Hematopoietic multipotent progenitor cell treated with erythropoietin and hydrocortisone succinate and interleukin-3 and kit ligand, for 17 days (in vitro differentiated cells): ENCODE results near the gene DNAH17.
"Not testable (repeated sequence)": the region's sequence is repeated elsewhere in the genome, so short reads cannot be mapped to it uniquely, and the experiment has no call there.

Experiments used
- DNase-seq: peaks from one replicate; pipeline ENCODE4 v3.0.0-alpha.2; 2015; ENCODE audit warnings: low spot score

DNAH17 gene

GRCh38 chr17:78522031-78522809 is 55.0 kb downstream of the DNAH17 start:
- DNase-seq, result no peak

GRCh38 chr17:78517421-78517820 is 59.8 kb downstream of the DNAH17 start:
- DNase-seq, result no peak

- no peak for DNase-seq
These were observed 61.7 kb downstream of the DNAH17 start for GRCh38 chr17:78515480-78515879.

GRCh38 chr17:78514521-78514920 is 62.7 kb downstream of the DNAH17 start:
- no peak for DNase-seq

- DNase-seq, result no peak
These were observed 64.2 kb downstream of the DNAH17 start for GRCh38 chr17:78512976-78513375.

GRCh38 chr17:78510141-78511075 is 66.8 kb downstream of the DNAH17 start:
- no peak for DNase-seq

- DNase-seq, result no peak
These were observed 69.7 kb downstream of the DNAH17 start for GRCh38 chr17:78507526-78507925.

- DNase-seq, result no peak
These were observed 70.5 kb downstream of the DNAH17 start for GRCh38 chr17:78506454-78507309.

GRCh38 chr17:78504156-78504925 is 72.9 kb downstream of the DNAH17 start:
- no peak for DNase-seq

GRCh38 chr17:78503388-78503787 is 73.8 kb downstream of the DNAH17 start:
- not testable (repeated sequence) for DNase-seq

GRCh38 chr17:78502611-78503148 is 74.5 kb downstream of the DNAH17 start:
- no peak for DNase-seq

- no peak for DNase-seq
These were observed 75.8 kb downstream of the DNAH17 start for GRCh38 chr17:78501241-78502036.

GRCh38 chr17:78500806-78501205 is 76.4 kb downstream of the DNAH17 start:
- DNase-seq, result no peak

- no peak for DNase-seq
These were observed 77.3 kb downstream of the DNAH17 start for GRCh38 chr17:78499715-78500540.

GRCh38 chr17:78498848-78499247 is 78.3 kb downstream of the DNAH17 start:
- DNase-seq, result no peak

- DNase-seq, result peak; percentile 7
These were observed 80.1 kb downstream of the DNAH17 start for GRCh38 chr17:78497115-78497540.

GRCh38 chr17:78496311-78496710 is 80.9 kb downstream of the DNAH17 start:
- no peak for DNase-seq

- DNase-seq, result no peak
These were observed 81.6 kb downstream of the DNAH17 start for GRCh38 chr17:78495634-78496033.

- DNase-seq, result no peak
These were observed 82.4 kb downstream of the DNAH17 start for GRCh38 chr17:78494696-78495330.
